GM12878 (cell line): ENCODE data around the gene RO60. TPM values are rescaled to one million over a fixed set of nuclear protein-coding genes. Genes with fewer than 3 reads are reported as not detected.
A peak's percentile ranks its signal among the peaks of the same experiment; 100 is the strongest.

ENCODE experiments used
- ATAC-seq: fragments of 200-7000 bp; cut with Tn5 transposase; 3 replicates; pipeline ENCODE4 v1.9.1; 2020; ENCODE audit warnings: mild to moderate bottlenecking, moderate library complexity
- BruUV-seq: library from RNA; stranded (reverse); fragments of 400-500 nt; replicated peaks from 2 replicates; lab custom pipeline; 2021; lab: Mats Ljungman, UMichigan
- CTCF ChIA-PET: fragments of 300-600 bp; sonication (Branson Sonifier 250); formaldehyde crosslinking; extraction: SDS; loops from one replicate; lab custom pipeline; 2021; ENCODE audit warnings: inconsistent platforms; lab: Yijun Ruan, JAX
- POLR2A ChIA-PET: fragments of 350-600 bp; formaldehyde crosslinking; extraction: SDS; loops from one replicate; lab custom pipeline; 2021; ENCODE audit warnings: inconsistent platforms; lab: Charles Lee
- RAD21 ChIA-PET: fragments of 300-600 bp; sonication (Branson Sonifier 250); formaldehyde crosslinking; loops from one replicate; lab custom pipeline; 2023; ENCODE audit warnings: antibody characterized with exemption; ENCODE audit not compliant: unreplicated experiment; lab: Charles Lee
- SMC1A ChIA-PET: fragments of 300-600 bp; sonication (Branson Sonifier 250); formaldehyde crosslinking; loops from one replicate; lab custom pipeline; 2023; ENCODE audit not compliant: unreplicated experiment, uncharacterized antibody; lab: Charles Lee
- DNase-seq: peaks from one replicate; pipeline ENCODE4 v3.0.0-alpha.2; 2011; ENCODE audit warnings: low read depth, low spot score
- FAIRE-seq: peaks from 3 replicates; lab custom pipeline; 2011; peaks lifted over from hg19 to GRCh38; lab: Jason Lieb, UNC
- H2AFZ ChIP-seq: 2 replicates; pipeline ENCODE4 v1.6.0; 2011; ENCODE audit warnings: low read depth, low read length, control low read depth; ENCODE audit not compliant: control insufficient read depth
- H3K27ac ChIP-seq: 2 replicates; pipeline ENCODE4 v1.5.1; 2011; ENCODE audit warnings: control low read depth; ENCODE audit not compliant: control insufficient read depth, insufficient read depth
- H3K27me3 ChIP-seq, 2 experiments: replicated peaks in 1 of 2; 2 replicates each; pipeline versions ENCODE4 v1.6.0 to v1.6.1; 2011; ENCODE audit warnings: low read length in 1 of 2; ENCODE audit not compliant: control insufficient read depth in 2 of 2, insufficient read depth in 2 of 2
- H3K36me3 ChIP-seq, 2 experiments: 2 replicates each; pipeline ENCODE4 v1.5.1; 2011; ENCODE audit warnings: low read length in 1 of 2; ENCODE audit not compliant: control insufficient read depth in 2 of 2, insufficient read depth in 2 of 2
- H3K4me1 ChIP-seq: 2 replicates; pipeline ENCODE4 v1.6.1; 2011; ENCODE audit warnings: mild to moderate bottlenecking, low read length, moderate library complexity, mixed read lengths; ENCODE audit not compliant: control insufficient read depth, insufficient read depth
- H3K4me2 ChIP-seq: 2 replicates; pipeline ENCODE4 v1.6.0; 2011; ENCODE audit warnings: control low read depth; ENCODE audit not compliant: control insufficient read depth, insufficient read depth
- H3K4me3 ChIP-seq: fragments of 200-600 bp; sonication (generic); 2 replicates; pipeline ENCODE4 v1.5.1; 2016
- H3K79me2 ChIP-seq: 2 replicates; pipeline ENCODE4 v1.6.0; 2011; ENCODE audit warnings: low read length; ENCODE audit not compliant: control insufficient read depth, insufficient read depth
- H3K9ac ChIP-seq: 2 replicates; pipeline ENCODE4 v1.8.0; 2011; ENCODE audit warnings: low read length, control low read depth, mixed read lengths; ENCODE audit not compliant: control insufficient read depth, insufficient read depth
- H3K9me3 ChIP-seq: replicated peaks from 3 replicates; pipeline ENCODE4 v1.5.1; 2011; ENCODE audit warnings: mild to moderate bottlenecking, low read length; ENCODE audit not compliant: control insufficient read depth, insufficient read depth
- H4K20me1 ChIP-seq: 2 replicates; pipeline ENCODE4 v1.6.0; 2011; ENCODE audit not compliant: control insufficient read depth, insufficient read depth
- ATF2 ChIP-seq: IDR thresholded peaks from 2 replicates; pipeline ENCODE4 v1.6.1; 2012; ENCODE audit warnings: low read length, inconsistent platforms
- BACH1 ChIP-seq: fragments of 450-650 bp; IDR thresholded peaks from 2 replicates; pipeline ENCODE4 v1.6.1; 2017; ENCODE audit warnings: mild to moderate bottlenecking, borderline replicate concordance
- EGR1 ChIP-seq, 2 experiments: IDR thresholded peaks; 1 replicate in 1 of 2; 2 replicates in 1 of 2; pipeline ENCODE4 v1.6.1; 2011 to 2012; ENCODE audit warnings: low read depth in 2 of 2, low read length in 2 of 2, borderline replicate concordance in 1 of 2, mild to moderate bottlenecking in 1 of 2, moderate library complexity in 1 of 2
- LARP7 ChIP-seq: fragments of 450-650 bp; IDR thresholded peaks from 2 replicates; pipeline ENCODE4 v1.6.1; 2017; ENCODE audit warnings: mild to moderate bottlenecking
- MEF2B ChIP-seq: fragments of 450-650 bp; IDR thresholded peaks from 2 replicates; pipeline ENCODE4 v1.6.1; 2018; ENCODE audit warnings: mild to moderate bottlenecking, moderate library complexity; ENCODE audit not compliant: partially characterized antibody, poor library complexity, severe bottlenecking
- PML ChIP-seq: IDR thresholded peaks from 2 replicates; pipeline ENCODE4 v1.6.1; 2012; ENCODE audit warnings: low read length, inconsistent platforms
- POLR2AphosphoS5 ChIP-seq: IDR thresholded peaks from 2 replicates; pipeline ENCODE4 v1.6.1; 2011; ENCODE audit warnings: mild to moderate bottlenecking, low read length, inconsistent platforms
- SREBF1 ChIP-seq: IDR thresholded peaks from 2 replicates; pipeline ENCODE4 v1.6.1; 2012; ENCODE audit warnings: mild to moderate bottlenecking, low read length
- TAF1 ChIP-seq: IDR thresholded peaks from 2 replicates; pipeline ENCODE4 v1.6.1; 2011; ENCODE audit warnings: mild to moderate bottlenecking, low read depth, low read length, borderline replicate concordance
- TCF7 ChIP-seq: IDR thresholded peaks from 2 replicates; pipeline ENCODE4 v1.6.1; 2014; ENCODE audit warnings: antibody characterized with exemption, borderline replicate concordance
- USF2 ChIP-seq: IDR thresholded peaks from 2 replicates; pipeline ENCODE4 v1.6.1; 2011; ENCODE audit warnings: low read depth, low read length, improper control_type of control experiment, borderline replicate concordance
- ZBTB33 ChIP-seq: fragments of 450-650 bp; IDR thresholded peaks from 2 replicates; pipeline ENCODE4 v1.6.1; 2017; ENCODE audit warnings: mild to moderate bottlenecking
- WGBS: methylation state at CpG from one replicate; pipeline ENCODE4 v1.1.6; 2016; ENCODE audit warnings: low lambda C conversion rate; ENCODE audit not compliant: insufficient replicate concordance, insufficient coverage; ENCODE audit errors: missing lambda C conversion rate; 5-methylcytosine and 5-hydroxymethylcytosine counted together
- in situ Hi-C: fragments of 300-500 bp; cut with MboI; formaldehyde crosslinking; loops from 9 replicates; pipeline ENCODE4 v1.14.3; 2018; ENCODE audit warnings: mixed read lengths
- intact Hi-C: fragments of 100-400 bp; cut with micrococcal nuclease; formaldehyde crosslinking; loops from one replicate; pipeline ENCODE4 v1.14.2; 2022; ENCODE audit not compliant: unreplicated experiment
- polyA plus RNA-seq, 11 experiments: library from polyadenylated mRNA; depleted of rRNA in 4 of 11; unstranded in 6 of 11; stranded (reverse) in 5 of 11; fragments of >200 nt; fragmentation: Nextera tagmentation in 4 of 11; fragmentation: Illumina TruSeq in 1 of 11; extraction: Ambion mirVana in 4 of 11; extraction: Trizol in 1 of 11; gene quantifications; 1 replicate in 1 of 11; 2 replicates in 10 of 11; pipeline versions ENCODE4 v1.2.1 to v1.2.3, GENCODE V29; 2011 to 2016; ENCODE audit warnings: inconsistent platforms in 2 of 11, missing spikeins in 2 of 11, low read depth in 1 of 11
- total RNA-seq, 4 experiments: library from RNA; depleted of rRNA in 3 of 4; stranded (reverse); fragments of >200 nt in 3 of 4; fragmentation: Illumina TruSeq in 1 of 4; extraction: Trizol in 1 of 4; gene quantifications; 2 replicates each; pipeline versions ENCODE4 v1.2.1 to v1.2.3, GENCODE V29; 2013 to 2021

The RO60 gene
- total and polyA plus RNA-seq, 10 of the 15 experiments (the other 5 are each of a cell fraction or from before 2014, with no cell fraction given) = 21.1 to 143 (median 83.1) TPM

GRCh38 chr1:193058529-193059281, 707 bp upstream of the RO60 start (continued):
- TF ChIP-seq TCF7 (no peak), BACH1 (peak; percentile 79), LARP7 (0 out of 2 replicates have a peak, but pooled peaks have one; percentile 6), ZBTB33 (no peak), SREBF1 (no peak), PML (peak; percentile 52), POLR2AphosphoS5 (peak; percentile 84)

GRCh38 chr1:193060115-193060403, 647 bp downstream of the RO60 start:
- Histone ChIP-seq H3K9me3 (no peaks in the 10 kb centered on the region; the same call in 1 of the 3 replicates), H3K4me3 (peak overlapping the region; percentile 80), H2AFZ (peak overlapping the region; percentile 85), H3K4me1 (peaks cover 30% of the 10 kb centered on the region), H3K79me2 (peaks cover 98% of the 10 kb centered on the region), H3K36me3 (peaks cover 0 to 4% of the 10 kb centered on the region in 2 experiments; a peak in 2 of 4 replicates), H4K20me1 (no peaks in the 10 kb centered on the region)
- FAIRE-seq (no peak), ATAC-seq (no peak)
- 0% methylated on average over 9 of the region's 9 CpGs for WGBS
- intact Hi-C loops (no loop called here), in situ Hi-C loops (no loop called here)
- CTCF ChIA-PET = interaction anchor here (2.7 kb wide), 1 partner anchor 11 kb away, joined by 15 read pairs; no protein-coding TSS in a partner anchor
- RAD21 ChIA-PET = no interaction called here
- SMC1A ChIA-PET = interaction anchor here (1.3 kb wide), 1 partner anchor 42 kb away, joined by 4 read pairs; no protein-coding TSS in a partner anchor
- TF ChIP-seq USF2 (no peak), ATF2 (no peak), TAF1 (no peak), PML (no peak), MEF2B (no peak), EGR1 (IDR thresholded peaks at IDR 0.05; ENCODE audit: borderline replicate concordance in 1 of 2, low read depth in 2 of 2, low read length in 2 of 2) (no peak)
- TF ChIP-seq, all 136 proteins: peak for 0
- BruUV-seq = no TSS peak
- no peaks in the 10 kb centered on the region for H3K27me3 ChIP-seq
- peak overlapping the region; percentile 66 for H3K4me2 ChIP-seq
- POLR2A ChIA-PET = no interaction called here
- no peak for DNase-seq
- peak overlapping the region; percentile 98 for H3K9ac ChIP-seq
- peak overlapping the region; percentile 95 for H3K27ac ChIP-seq
